Esophagus muscularis mucosa (tissue), 4 donors: ENCODE measurements around the gene FAM53A.

Experiments used
- EP300 ChIP-seq: sonication (generic); formaldehyde crosslinking; IDR thresholded peaks from one replicate; pipeline ENCODE4 v1.6.1; 2017; ENCODE audit warnings: antibody characterized with exemption
- POLR2A ChIP-seq: fragments of 450-650 bp; IDR thresholded peaks from one replicate; pipeline ENCODE4 v1.6.1; 2017; ENCODE audit warnings: antibody characterized with exemption, moderate library complexity, mild to moderate bottlenecking, low read depth
- POLR2AphosphoS5 ChIP-seq, 2 donors: sonication (generic); formaldehyde crosslinking; IDR thresholded peaks; one replicate each; pipeline ENCODE4 v1.6.1; 2017; ENCODE audit warnings: antibody characterized with exemption in 2 of 2
- TF ChIP-seq, protein P1 (sequence below), 3 experiments: fragments of 200-600 bp in 2 of 3; fragments of 450-650 bp in 1 of 3; sonication (generic) in 2 of 3; IDR thresholded peaks; one replicate each; pipeline ENCODE4 v1.5.1; 2017 to 2019; ENCODE audit warnings: antibody characterized with exemption in 3 of 3, mild to moderate bottlenecking in 2 of 3, moderate library complexity in 1 of 3

DNA sequence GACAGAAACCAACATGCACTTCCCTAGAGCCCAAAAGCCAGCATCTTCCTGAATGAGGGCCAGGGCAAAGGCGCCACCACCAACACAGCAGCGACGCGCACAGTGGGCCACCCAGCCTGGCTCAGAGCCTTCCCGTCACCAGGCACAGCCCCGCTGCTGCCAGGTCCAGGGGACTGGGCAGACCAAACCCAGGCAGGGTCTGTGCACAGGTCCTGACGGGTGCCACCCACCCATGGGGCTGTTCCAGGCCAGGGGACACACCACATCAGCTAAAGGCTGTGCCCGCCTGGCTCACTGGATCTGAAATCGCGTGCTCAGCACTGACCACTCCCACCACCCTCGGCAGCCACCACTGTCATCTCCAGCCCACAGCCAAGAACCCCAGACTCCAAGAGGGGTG is 13.8 kb downstream of the FAM53A start:
- TF ChIP-seq, protein P1, sequence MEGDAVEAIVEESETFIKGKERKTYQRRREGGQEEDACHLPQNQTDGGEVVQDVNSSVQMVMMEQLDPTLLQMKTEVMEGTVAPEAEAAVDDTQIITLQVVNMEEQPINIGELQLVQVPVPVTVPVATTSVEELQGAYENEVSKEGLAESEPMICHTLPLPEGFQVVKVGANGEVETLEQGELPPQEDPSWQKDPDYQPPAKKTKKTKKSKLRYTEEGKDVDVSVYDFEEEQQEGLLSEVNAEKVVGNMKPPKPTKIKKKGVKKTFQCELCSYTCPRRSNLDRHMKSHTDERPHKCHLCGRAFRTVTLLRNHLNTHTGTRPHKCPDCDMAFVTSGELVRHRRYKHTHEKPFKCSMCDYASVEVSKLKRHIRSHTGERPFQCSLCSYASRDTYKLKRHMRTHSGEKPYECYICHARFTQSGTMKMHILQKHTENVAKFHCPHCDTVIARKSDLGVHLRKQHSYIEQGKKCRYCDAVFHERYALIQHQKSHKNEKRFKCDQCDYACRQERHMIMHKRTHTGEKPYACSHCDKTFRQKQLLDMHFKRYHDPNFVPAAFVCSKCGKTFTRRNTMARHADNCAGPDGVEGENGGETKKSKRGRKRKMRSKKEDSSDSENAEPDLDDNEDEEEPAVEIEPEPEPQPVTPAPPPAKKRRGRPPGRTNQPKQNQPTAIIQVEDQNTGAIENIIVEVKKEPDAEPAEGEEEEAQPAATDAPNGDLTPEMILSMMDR (IDR thresholded peaks at IDR 0.05), result no peak
- no peak for TF ChIP-seq POLR2AphosphoS5 (IDR thresholded peaks at IDR 0.05)
- no peak for TF ChIP-seq POLR2A
- no peak for TF ChIP-seq EP300
